HepG2 (cell line): ENCODE measurements around the gene CBX2. TPM values are rescaled to one million over a fixed set of nuclear protein-coding genes. Genes with fewer than 3 reads are reported as not detected.
A peak's percentile ranks its signal among the peaks of the same experiment; 100 is the strongest.

Experiments used
- FOXA1 ChIP-seq, 2 experiments: fragments of 450-650 bp in 1 of 2; sonication (generic) in 1 of 2; formaldehyde crosslinking in 1 of 2; IDR thresholded peaks; 2 replicates each; pipeline versions ENCODE4 v1.4.0 to v1.6.1; 2016 to 2020; ENCODE audit warnings: missing genetic modification reagents in 1 of 2
- HCFC1 ChIP-seq: fragments of 150-350 bp; IDR thresholded peaks from 2 replicates; pipeline ENCODE4 v1.6.1; 2014; ENCODE audit warnings: low read depth, low read length
- HOXA9 ChIP-seq: sonication (generic); formaldehyde crosslinking; IDR thresholded peaks from 2 replicates; pipeline ENCODE4 v1.8.1; 2022; ENCODE audit warnings: missing genetic modification reagents, mild to moderate bottlenecking, moderate library complexity, borderline replicate concordance
- MED13 ChIP-seq: sonication (generic); formaldehyde crosslinking; IDR thresholded peaks from 2 replicates; pipeline ENCODE4 v1.5.0; 2020; ENCODE audit warnings: missing genetic modification reagents
- MYNN ChIP-seq: sonication (generic); formaldehyde crosslinking; IDR thresholded peaks from 2 replicates; pipeline ENCODE4 v1.4.0; 2020; ENCODE audit warnings: mild to moderate bottlenecking, low read depth, missing genetic modification reagents
- PHF20 ChIP-seq: sonication (generic); formaldehyde crosslinking; IDR thresholded peaks from 2 replicates; pipeline ENCODE4 v1.5.0; 2020; ENCODE audit warnings: mild to moderate bottlenecking, missing genetic modification reagents
- POLR2A ChIP-seq, 2 experiments: IDR thresholded peaks; 2 replicates each; pipeline ENCODE4 v1.6.1; 2011; ENCODE audit warnings: low read depth in 2 of 2, low read length in 2 of 2, mild to moderate bottlenecking in 1 of 2, moderate library complexity in 1 of 2; ENCODE audit not compliant: insufficient read depth in 1 of 2
- RAD51 ChIP-seq: fragments of 450-650 bp; IDR thresholded peaks from 2 replicates; pipeline ENCODE4 v1.6.1; 2016; ENCODE audit warnings: borderline replicate concordance
- U2AF1 ChIP-seq: fragments of 200-400 bp; formaldehyde crosslinking; optimal IDR thresholded peaks from 2 replicates; pipeline ENCODE3; 2017; ENCODE audit warnings: mild to moderate bottlenecking, low read depth, low read length
- WIZ ChIP-seq: sonication (generic); formaldehyde crosslinking; IDR thresholded peaks from 2 replicates; pipeline ENCODE4 v1.5.1; 2020; ENCODE audit warnings: mild to moderate bottlenecking, missing genetic modification reagents
- YEATS2 ChIP-seq: sonication (generic); formaldehyde crosslinking; IDR thresholded peaks from 2 replicates; pipeline ENCODE4 v1.4.0; 2020; ENCODE audit warnings: missing genetic modification reagents, borderline replicate concordance
- ZBTB42 ChIP-seq: sonication (generic); formaldehyde crosslinking; IDR thresholded peaks from 2 replicates; pipeline ENCODE4 v1.5.0; 2020; ENCODE audit warnings: mild to moderate bottlenecking, missing genetic modification reagents
- ZNF263 ChIP-seq: sonication (generic); formaldehyde crosslinking; IDR thresholded peaks from 2 replicates; pipeline ENCODE4 v1.4.0; 2020; ENCODE audit warnings: missing genetic modification reagents
- ZNF484 ChIP-seq: sonication (generic); formaldehyde crosslinking; IDR thresholded peaks from 2 replicates; pipeline ENCODE4 v1.5.1; 2020; ENCODE audit warnings: mild to moderate bottlenecking, low read depth, missing genetic modification reagents, borderline replicate concordance
- ZNF615 ChIP-seq: sonication (generic); formaldehyde crosslinking; IDR thresholded peaks from 2 replicates; pipeline ENCODE4 v1.5.0; 2020; ENCODE audit warnings: mild to moderate bottlenecking, missing genetic modification reagents, borderline replicate concordance
- ZNF7 ChIP-seq: IDR thresholded peaks from 2 replicates; pipeline ENCODE4 v1.6.1; 2016; ENCODE audit warnings: missing biosample characterization, missing genetic modification reagents
- polyA plus RNA-seq, 8 experiments: library from polyadenylated mRNA; depleted of rRNA in 3 of 8; stranded (reverse) in 7 of 8; unstranded in 1 of 8; fragments of >200 nt; fragmentation: Illumina TruSeq in 4 of 8; extraction: Trizol in 4 of 8; gene quantifications; 2 replicates each; pipeline versions ENCODE4 v1.2.1 to v1.2.3, GENCODE V29; 2011 to 2016; ENCODE audit warnings: low read depth in 4 of 8, missing spikeins in 1 of 8, mixed read lengths in 1 of 8; ENCODE audit not compliant: insufficient read depth in 1 of 8
- total RNA-seq, 5 experiments: library from RNA; depleted of rRNA; stranded (reverse); fragments of >200 nt; fragmentation: Illumina TruSeq; extraction: Trizol; gene quantifications; 2 replicates each; pipeline ENCODE4 v1.2.3, GENCODE V29; 2016; ENCODE audit warnings: low read depth in 1 of 5
- TF ChIP-seq, protein P1 (sequence below): sonication (generic); formaldehyde crosslinking; IDR thresholded peaks from 2 replicates; pipeline ENCODE4 v1.4.0; 2020; ENCODE audit warnings: missing genetic modification reagents
- TF ChIP-seq, protein P2 (sequence below): sonication (generic); formaldehyde crosslinking; IDR thresholded peaks from 2 replicates; pipeline ENCODE4 v1.5.1; 2020; ENCODE audit warnings: missing genetic modification reagents, mild to moderate bottlenecking, borderline replicate concordance

Gene CBX2
- total and polyA plus RNA-seq, 2 of the 13 experiments (the other 11 are each of a cell fraction or from before 2014, with no cell fraction given) = 14.5 to 31.1 TPM

DNA sequence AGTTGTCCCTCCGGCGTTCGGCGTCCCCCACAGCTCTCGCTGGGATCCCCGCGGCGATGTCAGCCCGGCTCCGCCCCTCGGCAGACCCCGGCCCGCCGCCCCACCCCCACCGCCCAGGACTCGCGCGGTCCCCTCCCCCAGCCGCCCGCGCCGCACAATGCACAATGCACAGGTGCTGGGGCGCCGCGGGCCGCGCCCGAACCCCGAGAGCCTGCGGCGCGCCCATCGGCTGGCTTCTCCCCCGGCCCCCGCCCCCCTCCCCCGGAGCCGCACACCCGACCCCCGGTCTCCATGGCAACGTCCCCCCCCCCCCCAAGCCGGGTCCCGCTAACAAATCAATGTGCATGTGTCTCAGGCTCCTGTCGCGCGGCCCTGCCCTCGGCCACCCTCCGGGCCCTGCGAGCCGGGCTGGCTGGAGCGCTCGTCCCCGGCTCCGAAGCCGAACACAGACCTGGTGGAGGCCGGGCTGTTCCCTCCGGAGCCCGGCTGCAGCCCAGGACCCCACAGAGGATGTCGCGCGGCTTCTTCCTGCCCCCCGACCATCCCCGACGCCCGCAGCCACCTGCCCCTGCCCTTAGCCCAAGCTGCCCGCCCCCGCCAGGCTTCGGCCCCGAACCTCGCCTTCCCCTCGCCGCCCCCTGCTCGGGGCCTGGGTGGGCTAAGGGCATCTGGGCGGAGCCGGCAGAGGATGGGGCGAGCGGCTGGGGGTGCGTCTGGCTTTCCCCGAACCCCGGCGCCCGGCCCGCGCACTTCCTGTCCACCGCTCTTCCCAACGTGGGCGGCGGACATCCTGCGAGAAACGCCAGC lies 19.7 kb downstream of the CBX2 start (continued):
- TF ChIP-seq, protein P1, sequence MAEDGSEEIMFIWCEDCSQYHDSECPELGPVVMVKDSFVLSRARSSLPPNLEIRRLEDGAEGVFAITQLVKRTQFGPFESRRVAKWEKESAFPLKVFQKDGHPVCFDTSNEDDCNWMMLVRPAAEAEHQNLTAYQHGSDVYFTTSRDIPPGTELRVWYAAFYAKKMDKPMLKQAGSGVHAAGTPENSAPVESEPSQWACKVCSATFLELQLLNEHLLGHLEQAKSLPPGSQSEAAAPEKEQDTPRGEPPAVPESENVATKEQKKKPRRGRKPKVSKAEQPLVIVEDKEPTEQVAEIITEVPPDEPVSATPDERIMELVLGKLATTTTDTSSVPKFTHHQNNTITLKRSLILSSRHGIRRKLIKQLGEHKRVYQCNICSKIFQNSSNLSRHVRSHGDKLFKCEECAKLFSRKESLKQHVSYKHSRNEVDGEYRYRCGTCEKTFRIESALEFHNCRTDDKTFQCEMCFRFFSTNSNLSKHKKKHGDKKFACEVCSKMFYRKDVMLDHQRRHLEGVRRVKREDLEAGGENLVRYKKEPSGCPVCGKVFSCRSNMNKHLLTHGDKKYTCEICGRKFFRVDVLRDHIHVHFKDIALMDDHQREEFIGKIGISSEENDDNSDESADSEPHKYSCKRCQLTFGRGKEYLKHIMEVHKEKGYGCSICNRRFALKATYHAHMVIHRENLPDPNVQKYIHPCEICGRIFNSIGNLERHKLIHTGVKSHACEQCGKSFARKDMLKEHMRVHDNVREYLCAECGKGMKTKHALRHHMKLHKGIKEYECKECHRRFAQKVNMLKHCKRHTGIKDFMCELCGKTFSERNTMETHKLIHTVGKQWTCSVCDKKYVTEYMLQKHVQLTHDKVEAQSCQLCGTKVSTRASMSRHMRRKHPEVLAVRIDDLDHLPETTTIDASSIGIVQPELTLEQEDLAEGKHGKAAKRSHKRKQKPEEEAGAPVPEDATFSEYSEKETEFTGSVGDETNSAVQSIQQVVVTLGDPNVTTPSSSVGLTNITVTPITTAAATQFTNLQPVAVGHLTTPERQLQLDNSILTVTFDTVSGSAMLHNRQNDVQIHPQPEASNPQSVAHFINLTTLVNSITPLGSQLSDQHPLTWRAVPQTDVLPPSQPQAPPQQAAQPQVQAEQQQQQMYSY = no peak
- TF ChIP-seq ZNF263 (CRISPR knock-in tag) (no peak), HCFC1 (no peak), ZNF484 (CRISPR knock-in tag) (no peak), PHF20 (CRISPR knock-in tag) (no peak), YEATS2 (CRISPR knock-in tag) (no peak), WIZ (CRISPR knock-in tag) (no peak), MED13 (CRISPR knock-in tag) (no peak), MYNN (CRISPR knock-in tag) (0 out of 2 replicates have a peak, but pooled peaks have one; percentile 8), RAD51 (no peak), ZBTB42 (CRISPR knock-in tag) (no peak), POLR2A (IDR thresholded peaks at IDR 0.05; ENCODE audit: insufficient read depth in 1 of 2, low read depth in 2 of 2, low read length in 2 of 2) (peak in 1 of 2 experiments; percentile 22; a peak in 1 of 4 replicates), U2AF1 (no peak), ZNF7 (no peak), HOXA9 (CRISPR knock-in tag) (no peak; the same call in 1 of the 2 replicates), ZNF615 (no peak), FOXA1 (IDR thresholded peaks at IDR 0.05) (no peak), FOXA1 (CRISPR knock-in tag; IDR thresholded peaks at IDR 0.05) (no peak)
- TF ChIP-seq, protein P2, sequence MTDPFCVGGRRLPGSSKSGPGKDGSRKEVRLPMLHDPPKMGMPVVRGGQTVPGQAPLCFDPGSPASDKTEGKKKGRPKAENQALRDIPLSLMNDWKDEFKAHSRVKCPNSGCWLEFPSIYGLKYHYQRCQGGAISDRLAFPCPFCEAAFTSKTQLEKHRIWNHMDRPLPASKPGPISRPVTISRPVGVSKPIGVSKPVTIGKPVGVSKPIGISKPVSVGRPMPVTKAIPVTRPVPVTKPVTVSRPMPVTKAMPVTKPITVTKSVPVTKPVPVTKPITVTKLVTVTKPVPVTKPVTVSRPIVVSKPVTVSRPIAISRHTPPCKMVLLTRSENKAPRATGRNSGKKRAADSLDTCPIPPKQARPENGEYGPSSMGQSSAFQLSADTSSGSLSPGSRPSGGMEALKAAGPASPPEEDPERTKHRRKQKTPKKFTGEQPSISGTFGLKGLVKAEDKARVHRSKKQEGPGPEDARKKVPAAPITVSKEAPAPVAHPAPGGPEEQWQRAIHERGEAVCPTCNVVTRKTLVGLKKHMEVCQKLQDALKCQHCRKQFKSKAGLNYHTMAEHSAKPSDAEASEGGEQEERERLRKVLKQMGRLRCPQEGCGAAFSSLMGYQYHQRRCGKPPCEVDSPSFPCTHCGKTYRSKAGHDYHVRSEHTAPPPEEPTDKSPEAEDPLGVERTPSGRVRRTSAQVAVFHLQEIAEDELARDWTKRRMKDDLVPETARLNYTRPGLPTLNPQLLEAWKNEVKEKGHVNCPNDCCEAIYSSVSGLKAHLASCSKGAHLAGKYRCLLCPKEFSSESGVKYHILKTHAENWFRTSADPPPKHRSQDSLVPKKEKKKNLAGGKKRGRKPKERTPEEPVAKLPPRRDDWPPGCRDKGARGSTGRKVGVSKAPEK = no peak
